Caki2 (cell line): ENCODE data around the gene CEP164. TPM values are rescaled to one million over a fixed set of nuclear protein-coding genes. Genes with fewer than 3 reads are reported as not detected.
"Not testable (repeated sequence)": the region's sequence is repeated elsewhere in the genome, so short reads cannot be mapped to it uniquely, and the experiment has no call there.

ENCODE experiments used
- DNase-seq: peaks from one replicate; pipeline ENCODE4 v3.0.0-alpha.2; 2015; ENCODE audit warnings: low read depth
- in situ Hi-C: cut with HindIII; loops from 2 replicates; pipeline ENCODE4 v1.10.0; 2016; ENCODE audit warnings: low sequenced_read_pairs, low pct_unique_long_range_greater_than_20kb, mixed read lengths
- total RNA-seq: library from RNA; depleted of rRNA; stranded (reverse); fragments of >200 nt; shearing (Covaris generic); gene quantifications from 2 replicates; pipeline ENCODE4 v1.2.3, GENCODE V29; 2014; ENCODE audit warnings: low replicate concordance

The CEP164 gene
- total RNA-seq, 1 experiment from 2014 or later: 7.9 TPM

DNA sequence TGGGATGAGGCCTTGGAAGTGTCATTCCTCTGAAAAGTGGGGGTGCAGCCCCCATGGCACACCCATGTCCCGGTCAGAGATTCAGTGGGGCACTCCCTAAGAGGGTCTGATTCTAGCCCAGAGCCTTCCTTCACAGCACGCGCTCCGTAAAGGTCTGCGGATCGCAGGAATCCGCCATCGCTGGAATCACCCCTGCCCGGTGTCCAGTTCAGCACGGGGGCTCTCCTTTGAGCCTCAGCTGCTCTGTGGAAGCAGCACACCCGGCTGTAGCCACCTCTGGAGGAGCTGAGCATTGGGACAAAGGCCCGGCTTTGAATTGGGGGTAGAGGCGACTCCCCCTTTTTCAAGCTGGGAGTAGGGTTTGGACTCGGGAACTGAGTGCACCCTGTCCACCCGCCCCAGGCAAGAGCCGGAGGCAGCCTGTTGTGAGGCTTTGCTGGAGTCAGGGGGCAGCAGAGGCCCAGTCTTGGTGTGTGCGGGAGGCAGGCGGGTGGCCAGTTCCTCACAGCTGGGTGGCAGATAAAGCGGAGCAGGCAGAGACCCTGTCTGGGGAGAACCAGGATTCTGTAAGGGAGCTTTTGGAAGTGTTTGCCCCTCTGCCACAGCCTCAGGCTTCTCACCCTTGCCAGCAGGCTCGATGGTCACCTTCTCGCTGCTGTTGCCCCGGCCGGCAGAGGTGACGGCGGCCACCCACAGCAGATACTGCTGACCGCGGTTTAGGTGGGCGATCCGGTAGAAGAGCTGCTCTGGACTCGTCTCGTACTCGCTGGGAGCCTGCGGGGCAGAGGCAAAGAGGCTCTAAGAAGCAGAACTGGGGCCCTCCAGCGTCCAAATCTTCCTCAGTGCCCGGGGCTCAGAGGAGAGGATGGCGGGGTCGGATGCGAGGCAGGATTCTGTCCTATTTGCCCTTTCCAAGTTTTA is 115.9 kb downstream of the CEP164 start:
- in situ Hi-C loops: no loop called here
- DNase-seq: no peak

DNA sequence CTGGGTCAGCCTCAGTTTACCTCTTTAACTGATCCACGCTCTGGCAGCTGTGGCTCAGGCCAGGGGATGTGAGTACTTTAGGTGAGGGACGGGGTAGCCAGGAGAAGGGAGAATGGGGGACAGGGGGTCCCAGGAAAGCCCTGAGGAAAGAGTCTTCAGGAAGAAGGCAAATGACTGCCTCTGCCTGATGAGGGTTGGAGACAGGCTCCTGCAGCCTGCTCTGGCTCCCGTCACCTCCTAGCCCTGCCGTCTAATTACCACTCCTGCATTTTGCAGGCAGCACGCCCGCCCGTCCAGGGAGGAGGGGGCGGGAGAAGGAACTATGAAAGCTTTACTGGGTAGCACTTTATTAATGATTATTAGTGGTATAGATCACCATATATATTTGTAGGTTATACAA is 116.6 kb downstream of the CEP164 start:
- in situ Hi-C loops: no loop called here
- no peak for DNase-seq

GRCh38 chr11:117444711-117445658 is 117.3 kb downstream of the CEP164 start:
- no peak for DNase-seq
- in situ Hi-C loops: no loop called here

GRCh38 chr11:117449111-117449693 is 121.5 kb downstream of the CEP164 start:
- in situ Hi-C loops: no loop called here
- no peak for DNase-seq

DNA sequence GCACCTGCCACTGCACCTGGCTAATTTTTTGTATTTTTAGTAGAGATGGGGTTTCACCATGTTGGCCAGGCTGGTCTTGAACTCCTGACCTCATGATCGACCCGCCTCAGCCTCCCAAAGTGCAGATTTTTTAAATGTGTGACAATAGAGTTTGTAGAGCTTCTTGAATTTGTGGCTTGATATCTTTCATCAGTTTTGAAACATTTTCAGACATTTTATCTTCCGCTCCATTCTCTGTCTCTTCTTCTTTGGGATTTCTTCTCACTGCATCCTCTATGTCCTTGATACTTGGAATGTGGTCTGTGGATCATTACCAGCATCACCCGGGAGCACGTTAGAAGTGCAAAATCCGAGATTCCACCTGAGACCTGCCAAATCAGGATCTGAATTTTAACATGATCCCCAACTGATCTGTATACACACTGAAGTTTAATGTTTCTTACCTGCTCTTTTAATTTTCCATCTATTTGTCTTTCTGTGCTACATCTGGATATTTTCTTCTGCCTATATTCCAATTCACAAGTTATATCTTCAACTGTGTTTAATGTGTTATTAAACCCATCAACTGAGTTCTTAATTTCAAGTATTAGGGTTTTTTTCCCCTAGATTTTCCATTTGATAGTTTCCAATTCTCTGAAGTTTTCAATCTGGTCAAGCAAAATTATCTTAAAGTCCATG is 126.4 kb downstream of the CEP164 start:
- in situ Hi-C loops: no loop called here
- no peak for DNase-seq

GRCh38 chr11:117454564-117454917 is 126.9 kb downstream of the CEP164 start:
- in situ Hi-C loops: no loop called here
- no peak for DNase-seq

- no peak for DNase-seq
- in situ Hi-C loops: no loop called here
Observed at GRCh38 chr11:117456027-117456720, 128.5 kb downstream of the CEP164 start.

DNA sequence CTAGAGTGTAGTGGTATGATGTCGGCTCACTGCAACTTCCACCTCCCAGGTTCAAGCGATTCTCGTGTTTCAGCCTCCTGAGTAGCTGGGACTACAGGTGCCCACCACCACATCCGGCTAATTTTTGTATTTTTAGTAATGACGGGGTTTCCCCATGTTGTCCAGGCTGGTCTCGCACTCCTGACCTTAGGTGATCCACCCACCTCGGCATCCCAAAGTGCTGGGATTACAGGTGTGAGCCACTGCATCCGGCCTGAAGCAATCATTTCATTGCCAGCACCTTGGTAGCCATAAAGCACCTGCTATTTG is 129.0 kb downstream of the CEP164 start:
- in situ Hi-C loops, DNase-seq: not testable (repeated sequence)

DNA sequence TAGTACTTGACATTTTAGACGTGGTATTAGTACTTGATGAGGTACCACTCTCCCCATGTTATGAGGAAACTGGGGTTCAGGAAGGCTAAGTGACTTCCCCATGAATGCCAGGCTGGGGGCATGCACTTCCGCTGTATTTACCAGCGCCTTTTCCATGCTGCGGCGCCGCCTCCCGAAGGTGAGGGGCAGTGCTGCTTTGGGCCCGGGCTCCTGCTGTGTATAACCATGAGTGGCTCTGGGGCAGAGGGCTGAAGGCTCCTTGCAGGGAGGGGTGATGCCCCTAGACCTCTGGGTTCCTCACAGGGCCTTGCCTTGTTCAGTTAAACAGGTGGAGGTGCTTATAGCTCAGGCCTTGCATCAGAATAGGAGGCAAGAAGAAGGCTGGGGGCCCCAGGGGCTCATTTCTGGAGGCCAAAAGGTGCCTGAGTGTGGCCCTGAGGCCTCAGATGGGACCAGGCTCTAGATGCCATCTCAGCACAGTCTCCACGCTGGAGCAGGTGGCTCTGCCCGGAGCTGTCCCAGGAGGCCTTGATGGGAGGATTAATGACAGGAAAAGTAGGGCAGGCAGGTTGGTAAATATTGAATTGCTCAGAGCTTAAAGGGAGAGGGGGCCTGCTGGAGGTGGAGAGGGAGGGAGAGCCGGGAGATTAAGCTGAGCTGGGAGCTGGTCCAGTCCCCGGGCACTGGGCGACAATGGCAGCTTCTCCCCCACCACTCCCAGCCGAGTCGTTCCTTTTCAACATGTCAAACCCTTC is 129.6 kb downstream of the CEP164 start:
- in situ Hi-C loops: no loop called here
- no peak for DNase-seq

DNA sequence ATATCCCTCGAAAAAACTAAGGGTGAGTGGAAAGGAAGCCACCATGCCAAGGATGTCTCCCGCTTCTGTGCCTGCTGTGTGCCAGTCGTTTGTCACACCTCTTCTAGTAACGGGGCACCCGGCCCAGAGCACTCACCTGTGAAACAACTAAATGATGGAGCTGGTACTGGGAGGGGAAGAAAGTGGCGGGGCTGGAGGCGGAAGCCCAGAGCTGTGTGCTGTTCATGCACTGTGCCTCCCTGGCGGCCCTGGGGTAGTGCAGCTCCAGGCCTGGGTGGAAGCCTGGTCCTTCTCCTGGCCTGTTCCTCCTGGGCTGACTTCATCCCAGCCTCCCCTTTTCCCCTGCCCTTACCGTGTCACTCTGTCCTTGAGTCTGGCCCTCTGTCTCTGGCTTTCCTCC is 130.2 kb downstream of the CEP164 start:
- in situ Hi-C loops: no loop called here
- DNase-seq: no peak

GRCh38 chr11:117458275-117459122 is 130.8 kb downstream of the CEP164 start:
- in situ Hi-C loops: no loop called here
- DNase-seq: no peak

DNA sequence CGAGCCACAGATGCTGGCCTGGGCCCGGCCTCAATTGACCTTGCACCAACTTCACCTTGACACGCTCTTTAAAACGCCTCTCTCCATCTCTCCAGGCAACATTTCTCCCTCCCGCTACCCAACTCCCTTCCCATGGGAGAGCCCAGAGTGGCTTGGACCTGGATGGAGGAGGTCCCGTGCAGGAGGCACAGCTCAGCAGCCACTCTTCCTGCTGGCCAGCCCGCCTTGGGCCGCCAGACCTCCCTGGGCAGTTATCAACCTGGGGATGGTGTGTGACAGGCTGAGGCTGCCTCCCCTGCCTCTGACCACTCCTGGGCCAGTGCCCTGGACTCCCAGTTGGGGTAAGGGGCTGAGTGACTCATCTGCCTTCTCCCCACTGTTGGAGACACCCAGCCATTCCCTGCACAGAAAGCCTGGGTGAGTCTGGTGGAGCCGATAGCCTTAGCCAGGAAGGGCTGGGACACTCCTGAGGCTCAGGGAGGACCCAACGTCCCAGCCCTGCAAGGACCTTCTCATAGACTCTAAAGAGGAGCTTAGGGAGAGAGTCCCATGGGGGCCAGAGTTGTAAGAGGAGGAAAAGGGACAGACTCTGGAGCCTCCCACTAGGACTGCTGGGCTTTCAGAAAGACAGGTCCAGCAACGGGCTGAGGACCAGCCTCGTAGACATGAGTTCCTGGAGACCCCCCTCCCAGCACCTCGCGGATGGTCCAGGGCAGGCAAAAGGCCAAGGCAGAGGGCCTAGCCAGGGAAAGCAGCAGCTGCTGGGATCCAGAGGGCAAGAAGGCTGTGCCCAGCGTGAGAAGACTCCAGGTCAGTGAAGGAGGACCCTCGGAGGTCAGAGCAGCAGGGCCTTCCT is 131.7 kb downstream of the CEP164 start:
- no peak for DNase-seq
- in situ Hi-C loops: no loop called here

DNA sequence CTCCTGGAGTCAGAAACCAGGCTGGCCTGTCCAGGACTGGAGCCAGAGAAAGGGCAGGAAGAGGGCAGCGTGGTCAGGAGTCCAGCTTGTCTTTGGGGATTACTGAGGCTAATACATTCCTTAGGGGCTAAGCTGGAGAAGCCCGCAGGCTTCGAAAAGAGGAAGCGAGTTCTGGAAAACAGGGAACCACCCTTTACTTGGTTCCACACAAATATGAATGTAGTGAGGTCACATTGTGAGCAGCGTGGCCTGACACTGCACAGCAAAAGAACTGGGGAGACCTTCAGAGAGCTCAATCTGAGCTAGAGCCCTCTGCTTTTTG is 132.3 kb downstream of the CEP164 start:
- no peak for DNase-seq
- in situ Hi-C loops: no loop called here

GRCh38 chr11:117461396-117462182 is 133.9 kb downstream of the CEP164 start:
- in situ Hi-C loops: no loop called here
- no peak for DNase-seq

GRCh38 chr11:117462183-117462863 is 134.7 kb downstream of the CEP164 start:
- DNase-seq: no peak
- in situ Hi-C loops: no loop called here
